ENCODE results near the gene HLA-C.
"Not testable (repeated sequence)": the region's sequence is repeated elsewhere in the genome, so short reads cannot be mapped to it uniquely, and the experiment has no call there.

Gene HLA-C

GRCh38 chr6:31271641-31272357 lies at the start of gene HLA-C:
Gene HLA-C (minus strand): TSS chr6:31272092. CDS start chr6:31272071, 21 bp downstream.
- peak; percentile 96 to 97 for DNase-seq

GRCh38 chr6:31321005-31321707 lies 49.3 kb upstream of the HLA-C start:
- DNase-seq: no peak

- DNase-seq: no peak
Measured at GRCh38 chr6:31317036-31317435, 45.1 kb upstream of the HLA-C start.

- no peak for DNase-seq
Measured at GRCh38 chr6:31309641-31310040, 37.7 kb upstream of the HLA-C start.

- no peak for DNase-seq
Measured at GRCh38 chr6:31308845-31309175, 36.9 kb upstream of the HLA-C start.

- peak; percentile 73 to 85 for DNase-seq
Measured at GRCh38 chr6:31308050-31308844, 36.4 kb upstream of the HLA-C start.

GRCh38 chr6:31307669-31308049 lies 35.8 kb upstream of the HLA-C start:
- no peak for DNase-seq

GRCh38 chr6:31305703-31306219 lies 33.9 kb upstream of the HLA-C start:
- DNase-seq: no peak

- no peak for DNase-seq
Measured at GRCh38 chr6:31304683-31305082, 32.8 kb upstream of the HLA-C start.

- DNase-seq: no peak
Measured at GRCh38 chr6:31300797-31301196, 28.9 kb upstream of the HLA-C start.

GRCh38 chr6:31299947-31300346 lies 28.1 kb upstream of the HLA-C start:
- DNase-seq: no peak

- no peak for DNase-seq
Measured at GRCh38 chr6:31299511-31299910, 27.6 kb upstream of the HLA-C start.

- no peak for DNase-seq
Measured at GRCh38 chr6:31294056-31294455, 22.2 kb upstream of the HLA-C start.

- DNase-seq: no peak
Measured at GRCh38 chr6:31293343-31293742, 21.5 kb upstream of the HLA-C start.

GRCh38 chr6:31289788-31290187 lies 17.9 kb upstream of the HLA-C start:
- DNase-seq: no peak

- no peak for DNase-seq
Measured at GRCh38 chr6:31287619-31288018, 15.7 kb upstream of the HLA-C start.

GRCh38 chr6:31285982-31286381 lies 14.1 kb upstream of the HLA-C start:
- no peak for DNase-seq

- DNase-seq: no peak
Measured at GRCh38 chr6:31285486-31285885, 13.6 kb upstream of the HLA-C start.

- not testable (repeated sequence) for DNase-seq
Measured at GRCh38 chr6:31279647-31280046, 7.8 kb upstream of the HLA-C start.

- DNase-seq: peak; percentile 36 to 38
Measured at GRCh38 chr6:31272836-31273626, 1.1 kb upstream of the HLA-C start.

- peak in 1 of 2 donors; percentile 16 for DNase-seq
Measured at GRCh38 chr6:31272436-31272835, 544 bp upstream of the HLA-C start.

GRCh38 chr6:31270788-31271640 lies 878 bp downstream of the HLA-C start:
- peak; percentile 42 to 86 for DNase-seq

All from CD4-positive, alpha-beta T cell treated with Interleukin-4 for 1 hour (primary cell).